ENCODE results near the gene HCN3.
"Not testable (repeated sequence)": the region's sequence is repeated elsewhere in the genome, so short reads cannot be mapped to it uniquely, and the experiment has no call there.

Gene HCN3

DNA sequence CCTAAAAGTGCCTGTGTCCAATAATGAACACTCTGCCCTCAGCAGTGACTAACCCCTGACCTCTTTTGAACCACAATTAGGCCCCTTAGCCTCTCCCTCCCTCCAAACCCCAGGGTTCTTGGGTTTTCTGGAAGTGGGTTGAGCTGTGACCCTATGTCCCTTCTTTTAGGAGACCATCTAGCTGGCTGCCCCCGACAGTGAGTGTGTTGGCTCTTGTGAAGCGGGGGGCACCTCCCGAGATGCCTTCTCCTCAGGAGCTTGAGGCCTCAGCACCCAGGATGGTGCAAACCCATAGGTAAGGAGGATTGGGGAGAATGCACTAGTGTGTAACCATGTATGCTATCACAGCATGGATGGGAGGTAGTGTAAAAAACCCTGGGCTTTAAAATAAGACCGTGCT, 50.7 kb downstream of the HCN3 start:
- POLR2A ChIA-PET, result no interaction called here
- TF ChIP-seq, protein P1, sequence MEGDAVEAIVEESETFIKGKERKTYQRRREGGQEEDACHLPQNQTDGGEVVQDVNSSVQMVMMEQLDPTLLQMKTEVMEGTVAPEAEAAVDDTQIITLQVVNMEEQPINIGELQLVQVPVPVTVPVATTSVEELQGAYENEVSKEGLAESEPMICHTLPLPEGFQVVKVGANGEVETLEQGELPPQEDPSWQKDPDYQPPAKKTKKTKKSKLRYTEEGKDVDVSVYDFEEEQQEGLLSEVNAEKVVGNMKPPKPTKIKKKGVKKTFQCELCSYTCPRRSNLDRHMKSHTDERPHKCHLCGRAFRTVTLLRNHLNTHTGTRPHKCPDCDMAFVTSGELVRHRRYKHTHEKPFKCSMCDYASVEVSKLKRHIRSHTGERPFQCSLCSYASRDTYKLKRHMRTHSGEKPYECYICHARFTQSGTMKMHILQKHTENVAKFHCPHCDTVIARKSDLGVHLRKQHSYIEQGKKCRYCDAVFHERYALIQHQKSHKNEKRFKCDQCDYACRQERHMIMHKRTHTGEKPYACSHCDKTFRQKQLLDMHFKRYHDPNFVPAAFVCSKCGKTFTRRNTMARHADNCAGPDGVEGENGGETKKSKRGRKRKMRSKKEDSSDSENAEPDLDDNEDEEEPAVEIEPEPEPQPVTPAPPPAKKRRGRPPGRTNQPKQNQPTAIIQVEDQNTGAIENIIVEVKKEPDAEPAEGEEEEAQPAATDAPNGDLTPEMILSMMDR (IDR thresholded peaks at IDR 0.05; ENCODE audit: insufficient read depth, low read length, missing control alignments), result no peak
- DNase-seq (ENCODE audit: low read depth, low spot score), result no peak
- CTCF ChIA-PET, result interaction anchor here (1.1 to 13.1 kb wide), 3 partner anchors 76 to 203 kb away, joined by 4 to 253 read pairs (median 4); partner anchors contain the start of gene ENTREP3
- H3K4me3 ChIP-seq (ENCODE audit: low read depth, low read length), result no peak overlapping the region

DNA sequence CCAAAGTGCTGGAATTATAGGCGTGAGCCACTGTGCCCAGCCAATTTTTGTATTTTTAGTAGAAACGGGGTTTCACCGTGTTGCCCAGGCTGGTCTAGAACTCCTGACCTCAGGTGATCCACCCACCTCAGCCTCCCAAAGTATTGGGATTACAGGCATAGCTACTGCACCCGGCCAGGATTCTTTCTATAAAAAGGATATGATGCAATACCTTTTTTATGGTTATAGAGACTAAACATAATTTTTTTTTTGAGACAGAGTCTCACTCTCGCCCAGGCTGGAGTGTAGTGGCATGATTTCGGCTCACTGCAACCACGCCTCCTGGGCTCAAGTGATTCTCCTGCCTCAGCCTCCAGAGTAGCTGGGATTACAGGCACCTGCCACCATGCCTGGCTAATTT, 51.6 kb downstream of the HCN3 start:
- H3K4me3 ChIP-seq (ENCODE audit: low read depth, low read length); POLR2A ChIA-PET; DNase-seq (ENCODE audit: low read depth, low spot score): not testable (repeated sequence)
- CTCF ChIA-PET, result interaction anchor here (0.8 to 13.1 kb wide), 4 partner anchors 21 to 202 kb away, joined by 3 to 253 read pairs (median 4); partner anchors contain the start of genes ENTREP3 and FDPS

DNA sequence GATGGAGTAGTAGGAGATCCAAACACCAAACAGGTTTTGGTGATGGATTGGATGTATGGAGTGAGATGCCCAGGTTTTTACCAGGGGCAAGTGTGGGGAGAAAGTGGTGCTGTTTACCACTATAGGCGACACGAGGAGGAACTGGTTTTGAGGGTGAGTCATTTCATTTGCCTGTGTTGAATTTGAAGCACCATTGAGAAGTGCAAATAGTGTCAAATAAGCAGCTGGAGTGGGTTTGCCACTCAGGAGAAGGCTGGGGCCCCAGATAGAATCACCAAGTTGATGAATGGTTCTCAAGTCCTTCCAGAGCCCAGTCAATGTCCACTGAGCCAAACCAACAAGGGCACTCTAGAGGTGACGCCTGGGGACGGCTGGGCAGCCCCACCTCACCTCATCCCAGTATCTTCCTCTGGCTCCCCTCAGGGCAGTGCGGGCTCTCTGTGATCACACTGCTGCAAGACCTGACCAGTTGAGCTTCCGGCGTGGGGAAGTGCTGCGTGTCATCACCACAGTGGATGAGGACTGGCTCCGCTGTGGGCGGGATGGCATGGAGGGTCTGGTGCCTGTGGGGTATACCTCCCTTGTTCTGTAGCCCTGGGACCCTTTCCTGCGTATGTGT, 52.8 kb downstream of the HCN3 start:
- POLR2A ChIA-PET, result no interaction called here
- CTCF ChIA-PET, result interaction anchor here (13.1 kb wide), 1 partner anchor 78 kb away, joined by 253 read pairs; the partner anchor contains the start of gene ENTREP3
- TF ChIP-seq, protein P1 (IDR thresholded peaks at IDR 0.05; ENCODE audit: insufficient read depth, low read length, missing control alignments), result no peak
- no peak overlapping the region for H3K4me3 ChIP-seq (ENCODE audit: low read depth, low read length)
- no peak for DNase-seq (ENCODE audit: low read depth, low spot score)

DNA sequence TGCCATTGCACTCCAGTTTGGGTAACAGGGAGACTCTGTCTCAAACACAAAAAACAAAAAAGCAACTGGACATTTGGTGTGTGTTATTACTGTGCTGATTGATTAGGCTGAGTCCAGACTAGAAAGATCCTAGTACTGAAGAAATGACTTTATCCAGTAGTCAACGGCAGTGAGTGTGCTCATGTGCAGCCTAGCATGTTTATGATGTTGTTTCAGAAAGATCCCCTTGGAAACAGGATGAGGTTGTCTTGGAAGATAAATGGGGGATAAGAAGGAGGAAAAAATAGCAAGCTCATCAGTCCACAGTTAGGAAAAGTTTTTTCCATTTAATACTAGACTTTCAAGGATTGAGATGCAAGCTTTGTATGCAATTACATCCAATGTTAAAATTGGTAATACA, 57.7 kb downstream of the HCN3 start:
- DNase-seq (ENCODE audit: low read depth, low spot score), result no peak
- TF ChIP-seq, protein P1 (IDR thresholded peaks at IDR 0.05; ENCODE audit: insufficient read depth, low read length, missing control alignments), result no peak
- CTCF ChIA-PET, result interaction anchor here (1.1 to 2.8 kb wide), 5 partner anchors 8 to 83 kb away, joined by 3 to 10 read pairs (median 5); no protein-coding TSS in a partner anchor
- H3K4me3 ChIP-seq (ENCODE audit: low read depth, low read length), result no peak overlapping the region
- POLR2A ChIA-PET, result no interaction called here
